ENCODE measurements around the gene SLMAP.

GRCh38 chr3:57735405-57735804, 20.7 kb upstream of the SLMAP start:
- TF ChIP-seq CTCF (IDR thresholded peaks at IDR 0.05): no peak
- TF ChIP-seq POLR2A (IDR thresholded peaks at IDR 0.05; ENCODE audit: low read depth): no peak
- no peak for TF ChIP-seq EP300 (IDR thresholded peaks at IDR 0.05)
- TF ChIP-seq POLR2AphosphoS5 (IDR thresholded peaks at IDR 0.05): no peak

Data from esophagus muscularis mucosa (tissue), 4 donors.